HG02588 (cell line): ENCODE results near the gene MFN2.
"Not testable (repeated sequence)": the region's sequence is repeated elsewhere in the genome, so short reads cannot be mapped to it uniquely, and the experiment has no call there.

Experiments used
- ATAC-seq: cut with Tn5 transposase; IDR thresholded peaks from one replicate; pipeline ENCODE4 v1.9.1; 2021; ENCODE audit warnings: mild to moderate bottlenecking, moderate library complexity; ENCODE audit not compliant: unreplicated experiment

Gene MFN2

GRCh38 chr1:12044187-12044877, 64.1 kb downstream of the MFN2 start:
- ATAC-seq = not testable (repeated sequence)

DNA sequence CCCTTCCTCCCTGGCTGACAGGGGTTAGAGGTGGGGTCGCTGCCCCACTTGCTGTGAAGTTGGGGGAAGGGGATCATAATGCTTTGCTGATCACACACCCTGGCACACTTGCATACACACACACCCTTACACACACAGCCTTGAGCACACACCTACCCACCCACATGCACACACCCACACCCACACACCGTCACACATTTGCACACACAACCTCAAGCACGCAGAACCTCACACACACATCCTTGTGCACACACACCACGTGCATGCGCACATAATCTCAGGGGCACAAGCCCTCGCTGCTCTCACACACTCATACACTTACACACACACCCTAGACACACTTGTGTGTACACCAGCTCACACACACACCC, 66.5 kb downstream of the MFN2 start:
- no peak for ATAC-seq

DNA sequence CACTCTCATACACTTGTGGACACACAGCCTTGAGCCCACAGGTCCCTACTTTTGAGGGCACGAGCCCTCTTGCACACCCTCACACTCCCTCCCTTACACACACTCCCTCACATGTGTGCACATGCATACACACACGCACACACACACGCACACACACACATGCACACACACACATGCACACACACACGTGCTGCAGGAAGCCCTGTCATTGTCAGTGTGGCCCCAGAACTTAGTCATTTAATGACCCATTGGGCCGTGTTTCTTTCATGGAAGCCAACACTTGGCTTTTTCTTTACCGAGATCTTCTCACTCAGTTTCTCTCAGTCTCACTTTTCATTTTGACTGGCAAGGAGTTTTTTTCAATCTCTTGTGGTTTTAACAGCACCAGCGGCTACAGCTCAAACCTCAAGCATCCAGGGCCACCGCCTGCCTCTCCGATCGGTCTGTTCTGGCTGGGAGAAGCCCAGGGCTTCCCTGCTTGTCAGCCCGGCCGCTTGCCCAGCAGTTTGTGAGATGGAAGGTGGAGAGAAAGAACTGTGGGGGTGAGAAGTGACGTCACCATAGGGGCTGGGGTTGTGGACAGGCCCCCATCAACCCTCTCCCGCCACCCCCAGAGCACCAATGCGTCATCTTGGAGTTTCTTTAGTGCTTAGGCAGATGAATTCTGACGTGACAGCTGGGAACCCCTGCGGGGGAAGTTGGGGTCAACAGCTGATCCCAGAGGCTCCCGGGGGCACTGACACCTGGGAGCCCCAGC, 67.1 kb downstream of the MFN2 start:
- ATAC-seq = peak; percentile 27

- ATAC-seq = no peak
These were observed 68.1 kb downstream of the MFN2 start for GRCh38 chr1:12048372-12048771.

GRCh38 chr1:12049616-12050015, 69.4 kb downstream of the MFN2 start:
- no peak for ATAC-seq

GRCh38 chr1:12051361-12051760, 71.1 kb downstream of the MFN2 start:
- no peak for ATAC-seq

GRCh38 chr1:12052008-12052573, 71.8 kb downstream of the MFN2 start:
- peak; percentile 62 for ATAC-seq

DNA sequence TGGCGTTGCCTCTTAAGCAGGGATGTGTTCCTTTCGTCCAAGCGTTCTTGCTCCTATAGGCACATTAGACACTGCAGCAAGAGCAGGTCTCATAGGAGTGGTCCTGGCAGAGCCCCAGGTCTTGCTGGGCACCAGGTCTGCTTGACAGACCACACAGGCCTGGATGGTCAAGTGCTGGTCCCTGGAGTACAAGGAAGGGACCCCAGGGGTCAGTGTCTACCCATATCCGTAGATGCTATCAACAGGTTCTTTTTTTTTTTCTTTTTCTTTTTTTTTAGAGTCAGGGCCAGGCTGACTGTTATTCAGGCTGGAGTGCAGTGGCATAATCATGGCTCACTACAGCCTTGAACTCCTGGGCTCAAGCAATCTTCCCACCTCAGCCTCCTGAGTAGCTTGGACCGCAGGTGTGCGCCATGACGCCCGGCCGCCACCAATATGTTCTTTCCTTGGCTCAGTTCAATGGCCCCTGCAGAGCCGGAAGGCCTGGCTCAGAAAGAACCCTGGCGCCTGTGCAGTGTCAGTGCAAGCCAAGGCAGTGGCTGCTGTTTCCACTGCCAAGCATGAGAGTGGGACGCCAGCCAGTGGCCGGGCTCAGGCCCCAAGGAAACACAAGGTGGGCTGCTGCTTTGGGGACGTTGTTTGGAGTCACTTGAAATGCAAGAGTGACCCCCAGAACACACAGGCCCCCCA, 72.9 kb downstream of the MFN2 start:
- ATAC-seq = no peak

- no peak for ATAC-seq
These were observed 73.7 kb downstream of the MFN2 start for GRCh38 chr1:12053752-12054548.

GRCh38 chr1:12055259-12055658, 75.0 kb downstream of the MFN2 start:
- ATAC-seq = no peak

DNA sequence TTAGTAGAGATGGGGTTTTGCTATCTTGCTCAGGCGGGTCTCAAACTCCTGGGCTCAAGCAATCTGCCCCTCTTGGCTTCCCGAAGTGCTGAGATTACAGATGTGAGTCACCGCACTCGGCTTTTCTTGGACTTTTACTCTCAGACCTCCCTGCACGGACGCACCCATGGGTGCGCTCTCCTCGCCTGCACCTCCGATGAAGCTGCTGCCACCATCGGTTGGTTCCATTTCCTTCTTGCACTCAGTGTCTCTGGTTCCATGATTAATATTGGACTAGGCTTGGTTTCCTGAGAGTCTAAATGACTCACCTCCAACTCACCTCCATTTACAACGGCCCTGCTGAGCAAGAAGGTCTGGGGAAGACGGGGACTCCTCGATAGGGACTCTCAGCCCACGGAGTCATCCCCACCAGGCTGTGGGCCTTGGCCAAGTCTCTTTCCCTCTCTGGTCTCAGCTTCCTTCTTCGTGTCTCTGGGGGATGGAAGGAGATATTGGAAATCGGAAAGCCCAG, 76.1 kb downstream of the MFN2 start:
- ATAC-seq = no peak

DNA sequence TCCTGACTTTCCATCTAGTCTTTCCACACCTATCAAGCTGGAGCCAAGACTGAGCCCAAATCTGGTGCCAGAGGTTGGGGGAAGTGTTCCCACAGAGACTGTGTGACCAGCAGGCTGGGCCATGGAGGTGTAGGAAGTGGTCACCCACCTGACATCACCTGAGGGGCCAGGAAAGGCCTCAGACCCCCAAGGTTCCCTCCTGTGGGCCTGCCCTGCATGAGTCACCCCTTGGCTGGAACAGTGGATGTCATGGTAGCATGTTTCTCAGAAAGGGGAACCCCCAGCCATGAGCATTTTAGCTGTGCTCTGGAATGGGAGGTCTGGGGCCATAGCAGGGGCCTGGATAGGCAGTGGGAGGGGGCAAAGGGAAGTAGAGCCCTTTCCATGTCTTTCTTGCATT, 77.1 kb downstream of the MFN2 start:
- ATAC-seq = no peak

DNA sequence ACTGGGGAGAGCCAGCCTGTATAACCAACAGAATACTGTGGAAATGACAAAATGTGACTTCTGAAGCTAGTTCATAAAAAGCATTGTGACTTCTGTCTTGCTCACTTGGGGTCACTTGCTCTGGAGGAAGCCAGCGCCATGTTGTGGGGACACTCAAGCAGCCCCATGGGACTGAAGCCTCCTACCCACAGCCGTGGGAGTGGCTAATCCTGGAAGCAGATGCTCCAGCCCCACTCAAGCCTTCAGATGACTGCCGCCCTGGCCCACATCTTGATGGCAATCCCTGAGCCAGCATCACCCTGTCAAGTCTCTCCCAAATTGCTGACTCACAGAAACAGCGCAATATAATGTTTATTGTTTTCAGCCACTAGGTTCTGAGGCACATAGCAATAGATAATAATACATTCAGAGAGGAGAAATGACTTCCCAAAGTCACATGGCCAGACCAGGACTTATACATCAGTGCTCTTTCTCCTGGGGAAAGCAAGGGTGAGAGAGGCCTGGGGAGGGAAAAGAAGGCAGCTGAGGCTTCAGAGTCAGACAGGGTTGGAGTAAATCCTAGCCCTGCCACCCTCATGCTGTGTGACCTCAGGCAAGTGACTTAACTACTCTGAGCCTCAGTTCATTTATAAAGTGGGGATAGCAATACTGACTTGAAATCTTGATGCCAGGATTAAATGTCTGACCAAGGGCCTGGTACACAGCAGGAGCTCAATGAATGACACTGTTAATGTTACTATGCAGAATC, 77.9 kb downstream of the MFN2 start:
- ATAC-seq = no peak

DNA sequence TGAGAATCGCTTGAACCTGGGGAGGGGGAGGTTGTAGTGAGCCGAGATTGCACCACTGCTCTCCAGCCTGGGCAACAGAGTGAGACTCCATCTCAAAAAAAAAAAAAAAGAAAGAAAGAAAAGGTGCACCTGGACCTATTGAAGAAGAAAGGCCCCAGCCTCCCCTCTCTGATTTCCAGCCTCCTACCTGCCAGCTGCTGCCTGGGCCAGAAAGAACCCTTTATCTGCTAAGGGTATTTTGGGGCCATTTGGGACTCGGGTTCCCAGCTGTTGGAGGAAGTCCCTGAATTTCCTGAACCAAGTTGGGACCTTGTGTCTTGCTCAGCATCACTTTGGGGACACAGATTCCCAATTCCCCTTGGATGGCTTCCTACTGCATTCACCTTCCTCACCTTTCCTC, 79.0 kb downstream of the MFN2 start:
- no peak for ATAC-seq

- ATAC-seq = no peak
These were observed 79.6 kb downstream of the MFN2 start for GRCh38 chr1:12059722-12060464.

GRCh38 chr1:12060500-12060899, 80.3 kb downstream of the MFN2 start:
- ATAC-seq = no peak
